GM23338 (cell line): ENCODE results near the gene GRID1. TPM values are rescaled to one million over a fixed set of nuclear protein-coding genes. Genes with fewer than 3 reads are reported as not detected.

Source experiments
- ATAC-seq: fragments of 200-7000 bp; cut with Tn5 transposase; 3 replicates; pipeline ENCODE4 v1.9.1; 2020
- DNase-seq: peaks from one replicate; pipeline ENCODE4 v3.0.0-alpha.2; 2015; ENCODE audit warnings: low spot score
- H2AFZ ChIP-seq: fragments of 200-600 bp; sonication (generic); 2 replicates; pipeline ENCODE4 v1.8.0; 2016; ENCODE audit warnings: antibody characterized with exemption, mild to moderate bottlenecking, moderate library complexity
- H3F3A ChIP-seq: fragments of 200-600 bp; sonication (generic); replicated peaks from 2 replicates; pipeline ENCODE4 v1.8.0; 2017; ENCODE audit warnings: antibody characterized with exemption, mixed run types, low read depth
- H3K27ac ChIP-seq: fragments of 200-600 bp; sonication (generic); 2 replicates; pipeline ENCODE4 v1.6.1; 2016; ENCODE audit warnings: low read depth
- H3K27me3 ChIP-seq: fragments of 200-600 bp; sonication (generic); 2 replicates; pipeline ENCODE4 v1.8.0; 2016; ENCODE audit warnings: mild to moderate bottlenecking, mixed run types, moderate library complexity; ENCODE audit not compliant: insufficient read depth
- H3K36me3 ChIP-seq: fragments of 200-600 bp; sonication (generic); 2 replicates; pipeline ENCODE4 v1.8.0; 2016; ENCODE audit warnings: mild to moderate bottlenecking; ENCODE audit not compliant: insufficient read depth
- H3K4me1 ChIP-seq: fragments of 200-600 bp; sonication (generic); 2 replicates; pipeline ENCODE4 v1.8.0; 2016; ENCODE audit warnings: mild to moderate bottlenecking, moderate library complexity; ENCODE audit not compliant: insufficient read depth
- H3K4me2 ChIP-seq: fragments of 200-600 bp; sonication (generic); 2 replicates; pipeline ENCODE4 v1.7.1; 2017; ENCODE audit warnings: mixed run types
- H3K4me3 ChIP-seq: fragments of 200-600 bp; sonication (generic); 2 replicates; pipeline ENCODE4 v1.6.1; 2016; ENCODE audit warnings: mixed run types
- H3K79me2 ChIP-seq: fragments of 200-600 bp; sonication (generic); replicated peaks from 2 replicates; pipeline ENCODE4 v1.8.0; 2017; ENCODE audit warnings: mild to moderate bottlenecking; ENCODE audit not compliant: insufficient read depth
- H3K9me2 ChIP-seq: fragments of 200-600 bp; sonication (generic); 2 replicates; pipeline ENCODE4 v1.8.0; 2017; ENCODE audit not compliant: insufficient read depth
- H4K20me1 ChIP-seq: fragments of 200-600 bp; sonication (generic); replicated peaks from 2 replicates; pipeline ENCODE4 v1.8.0; 2017; ENCODE audit warnings: mild to moderate bottlenecking; ENCODE audit not compliant: insufficient read depth
- H3K27ac Mint-ChIP-seq: 2 replicates; pipeline ENCODE4 v1.8.0; 2020; ENCODE audit warnings: inconsistent platforms, mild to moderate bottlenecking, moderate library complexity, mixed read lengths
- H3K27me3 Mint-ChIP-seq: 3 replicates; pipeline ENCODE4 v1.8.0; 2022; ENCODE audit warnings: low read depth, mild to moderate bottlenecking, moderate library complexity, mixed read lengths, inconsistent platforms; ENCODE audit not compliant: insufficient read depth, poor library complexity
- H3K36me3 Mint-ChIP-seq: 3 replicates; pipeline ENCODE4 v1.8.0; 2021; ENCODE audit warnings: low read depth, mild to moderate bottlenecking, inconsistent platforms, moderate library complexity, mixed read lengths
- H3K4me1 Mint-ChIP-seq: 3 replicates; pipeline ENCODE4 v1.8.0; 2020; ENCODE audit warnings: mild to moderate bottlenecking, inconsistent platforms, mixed read lengths
- H3K4me3 Mint-ChIP-seq: 3 replicates; pipeline ENCODE4 v1.8.0; 2021; ENCODE audit warnings: moderate library complexity, mild to moderate bottlenecking, inconsistent platforms, mixed read lengths
- H3K9me3 Mint-ChIP-seq: 3 replicates; pipeline ENCODE4 v1.8.0; 2020; ENCODE audit warnings: moderate library complexity, mild to moderate bottlenecking, inconsistent platforms, mixed read lengths
- CREB1 ChIP-seq: fragments of 250-450 bp; sonication (Bioruptor Pico); IDR thresholded peaks from 2 replicates; pipeline ENCODE4 v1.5.0; 2020; ENCODE audit warnings: low read depth, mild to moderate bottlenecking, moderate library complexity
- CTCF ChIP-seq, 2 experiments: fragments of 200-600 bp in 1 of 2; sonication (generic) in 1 of 2; conservative IDR thresholded peaks; 2 replicates each; pipeline versions ENCODE4 v1.5.1 to v1.6.1; 2016 to 2017; ENCODE audit warnings: antibody characterized with exemption in 2 of 2, low read depth in 2 of 2, mild to moderate bottlenecking in 2 of 2, moderate library complexity in 1 of 2
- ETS1 ChIP-seq: IDR thresholded peaks from 2 replicates; pipeline ENCODE4 v1.6.1; 2016; ENCODE audit warnings: antibody characterized with exemption
- EZH2 ChIP-seq: fragments of 200-600 bp; sonication (generic); IDR thresholded peaks from one replicate; pipeline ENCODE4 v1.8.0; 2017; ENCODE audit warnings: antibody characterized with exemption, mild to moderate bottlenecking, low read depth; ENCODE audit not compliant: unreplicated experiment
- EZH2phosphoT487 ChIP-seq: fragments of 200-600 bp; sonication (generic); IDR thresholded peaks from one replicate; pipeline ENCODE4 v1.8.1; 2018; ENCODE audit warnings: antibody characterized with exemption; ENCODE audit not compliant: unreplicated experiment
- JUNB ChIP-seq: IDR thresholded peaks from one replicate; pipeline ENCODE4 v1.6.1; 2016; ENCODE audit warnings: antibody characterized with exemption; ENCODE audit not compliant: unreplicated experiment
- NANOG ChIP-seq: IDR thresholded peaks from 2 replicates; pipeline ENCODE4 v1.6.1; 2016; ENCODE audit warnings: antibody characterized with exemption, borderline replicate concordance
- POLR2AphosphoS5 ChIP-seq: IDR thresholded peaks from 2 replicates; pipeline ENCODE4 v1.6.1; 2016; ENCODE audit warnings: antibody characterized with exemption, low read depth
- REST ChIP-seq: IDR thresholded peaks from one replicate; pipeline ENCODE4 v1.6.1; 2018; ENCODE audit warnings: antibody characterized with exemption; ENCODE audit not compliant: unreplicated experiment
- STAT1 ChIP-seq: IDR thresholded peaks from one replicate; pipeline ENCODE4 v1.6.1; 2016; ENCODE audit warnings: antibody characterized with exemption; ENCODE audit not compliant: unreplicated experiment
- ZNF114 ChIP-seq: fragments of 250-450 bp; sonication (Bioruptor Pico); IDR thresholded peaks from 2 replicates; pipeline ENCODE4 v1.5.0; 2020; ENCODE audit warnings: mild to moderate bottlenecking, moderate library complexity
- ZNF331 ChIP-seq: fragments of 250-450 bp; sonication (Bioruptor Pico); IDR thresholded peaks from 2 replicates; pipeline ENCODE4 v1.5.0; 2020; ENCODE audit warnings: low read depth, mild to moderate bottlenecking, moderate library complexity
- ZNF462 ChIP-seq: fragments of 250-450 bp; sonication (Bioruptor Pico); IDR thresholded peaks from 2 replicates; pipeline ENCODE4 v1.5.0; 2020; ENCODE audit warnings: mild to moderate bottlenecking, moderate library complexity
- polyA plus RNA-seq: library from polyadenylated mRNA; unstranded; fragments of >200 nt; fragmentation: Nextera tagmentation; extraction: Ambion mirVana; gene quantifications from 2 replicates; pipeline ENCODE4 v1.2.1, GENCODE V29; 2016
- total RNA-seq: library from RNA; depleted of rRNA; stranded (reverse); fragments of >200 nt; shearing (Covaris generic); gene quantifications from 2 replicates; pipeline ENCODE4 v1.2.3, GENCODE V29; 2014

The GRID1 gene
- total and polyA plus RNA-seq, 2 experiments from 2014 or later, result 0.14 to 0.15 TPM

GRCh38 chr10:86202226-86202735 lies 164.3 kb downstream of the GRID1 start:
- Histone ChIP-seq H3K27ac (no peak overlapping the region), H3K27me3 (no peaks in the 10 kb centered on the region), H3F3A (no peaks in the 10 kb centered on the region), H4K20me1 (no peaks in the 10 kb centered on the region), H3K4me3 (no peak overlapping the region), H2AFZ (no peak overlapping the region), H3K36me3 (no peaks in the 10 kb centered on the region), H3K79me2 (no peaks in the 10 kb centered on the region), H3K4me1 (no peaks in the 10 kb centered on the region), H3K9me2 (no peaks in the 10 kb centered on the region), H3K4me2 (no peak overlapping the region)
- H3K36me3 Mint-ChIP-seq, result no peaks in the 10 kb centered on the region
- no peak overlapping the region for H3K27ac Mint-ChIP-seq
- H3K9me3 Mint-ChIP-seq, result no peaks in the 10 kb centered on the region; the same call in 2 of the 3 replicates
- no peak for TF ChIP-seq EZH2
- no peak for TF ChIP-seq EZH2phosphoT487
- TF ChIP-seq POLR2AphosphoS5, result no peak
- no peak for TF ChIP-seq CREB1 (CRISPR knock-in tag)
- TF ChIP-seq ZNF462 (CRISPR knock-in tag), result no peak
- TF ChIP-seq NANOG, result no peak
- TF ChIP-seq ZNF114 (CRISPR knock-in tag), result no peak
- TF ChIP-seq REST, result no peak
- TF ChIP-seq ZNF331 (CRISPR knock-in tag), result no peak
- no peak for TF ChIP-seq STAT1
- no peak for TF ChIP-seq CTCF (conservative IDR thresholded peaks at IDR 0.05; ENCODE audit: low read depth in 2 of 2)
- TF ChIP-seq ETS1, result no peak
- TF ChIP-seq JUNB, result no peak
- peaks cover 14% of the 10 kb centered on the region for H3K27me3 Mint-ChIP-seq
- H3K4me1 Mint-ChIP-seq, result peaks cover 9% of the 10 kb centered on the region
- no peak overlapping the region for H3K4me3 Mint-ChIP-seq
- DNase-seq (no peak), ATAC-seq (no peak)
